Liver (tissue), 3 donors: ENCODE data around the gene SRP9.

ENCODE experiments used
- CTCF ChIP-seq: fragments of 150-350 bp; IDR thresholded peaks from 2 replicates; pipeline ENCODE4 v1.5.1; 2017; ENCODE audit warnings: improper control_type of control experiment, low read depth, low read length; ENCODE audit not compliant: missing input control
- FOXA1 ChIP-seq: IDR thresholded peaks from 2 replicates; pipeline ENCODE4 v1.6.1; 2016; ENCODE audit warnings: antibody characterized with exemption
- GABPA ChIP-seq, 2 donors: IDR thresholded peaks in 1 of 2; conservative IDR thresholded peaks in 1 of 2; 2 replicates each; pipeline ENCODE4 v1.6.1; 2016; ENCODE audit warnings: antibody characterized with exemption in 2 of 2, mild to moderate bottlenecking in 1 of 2, moderate library complexity in 1 of 2
- HNF4G ChIP-seq: IDR thresholded peaks from 2 replicates; pipeline ENCODE4 v1.6.1; 2016; ENCODE audit warnings: antibody characterized with exemption
- JUND ChIP-seq, 2 donors: IDR thresholded peaks; 2 replicates each; pipeline ENCODE4 v1.6.1; 2016; ENCODE audit warnings: antibody characterized with exemption in 2 of 2
- RAD21 ChIP-seq, 2 donors: IDR thresholded peaks; 2 replicates each; pipeline ENCODE4 v1.6.1; 2016; ENCODE audit warnings: antibody characterized with exemption in 2 of 2, mild to moderate bottlenecking in 2 of 2
- SP1 ChIP-seq: IDR thresholded peaks from 2 replicates; pipeline ENCODE4 v1.6.1; 2018; ENCODE audit warnings: antibody characterized with exemption, mild to moderate bottlenecking
- YY1 ChIP-seq: IDR thresholded peaks from 2 replicates; pipeline ENCODE4 v1.6.1; 2016; ENCODE audit warnings: antibody characterized with exemption, mild to moderate bottlenecking
- ZBTB33 ChIP-seq: IDR thresholded peaks from 2 replicates; pipeline ENCODE4 v1.6.1; 2016; ENCODE audit warnings: antibody characterized with exemption
- TF ChIP-seq, protein P1 (sequence below): IDR thresholded peaks from 2 replicates; pipeline ENCODE4 v1.6.1; 2016; ENCODE audit warnings: antibody characterized with exemption, mild to moderate bottlenecking
- TF ChIP-seq, protein P2 (sequence below): IDR thresholded peaks from 2 replicates; pipeline ENCODE4 v1.6.1; 2016; ENCODE audit warnings: antibody characterized with exemption
- donor health status: healthy.
- donor health status: healthy.

DNA sequence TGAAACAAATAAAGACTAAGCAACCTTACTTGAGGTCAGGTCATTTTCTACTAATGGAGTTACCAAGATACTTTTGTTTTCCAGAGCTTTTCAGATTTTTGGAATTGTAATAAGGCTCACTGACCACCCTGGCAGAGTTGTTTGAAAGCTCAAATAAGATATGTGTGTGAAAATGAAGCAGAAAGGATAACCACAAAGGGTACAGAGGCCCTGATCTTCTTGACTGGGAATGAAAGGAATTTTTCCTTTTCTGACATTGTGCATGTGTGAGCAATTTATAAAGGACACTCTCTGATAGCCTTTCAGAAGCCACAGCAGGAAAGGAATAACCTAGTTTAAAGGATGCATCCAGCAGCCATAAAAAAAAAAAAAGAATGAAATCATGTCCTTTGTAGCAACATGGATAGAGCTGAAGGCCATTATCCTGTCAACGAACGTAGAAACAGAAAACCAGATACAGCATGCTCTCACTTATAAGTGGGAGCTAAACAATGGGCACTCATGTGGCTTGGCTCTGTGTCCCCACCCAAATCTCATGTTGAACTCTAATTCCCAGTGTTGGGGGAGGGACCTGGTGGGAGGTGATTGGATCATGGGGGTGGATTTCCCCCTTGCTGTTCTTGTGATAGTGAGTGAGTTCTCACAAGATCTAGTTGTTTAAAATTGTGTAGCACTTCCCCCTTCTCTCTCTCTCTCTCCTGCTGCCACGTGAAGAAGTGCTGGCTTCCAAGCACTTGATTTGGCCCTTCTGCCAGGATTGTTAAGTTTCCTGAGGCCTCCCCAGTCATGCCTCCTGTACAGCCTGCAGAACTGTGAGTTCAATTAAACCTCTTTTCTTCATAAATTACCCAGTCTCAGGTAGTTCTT lies 3.1 kb upstream of the SRP9 start:
- TF ChIP-seq CTCF = no peak
- TF ChIP-seq FOXA1 = no peak
- TF ChIP-seq RAD21 (IDR thresholded peaks at IDR 0.05) = no peak
- no peak for TF ChIP-seq YY1
- TF ChIP-seq JUND (IDR thresholded peaks at IDR 0.05) = no peak
- no peak for TF ChIP-seq ZBTB33
- no peak for TF ChIP-seq SP1
- TF ChIP-seq, protein P1, sequence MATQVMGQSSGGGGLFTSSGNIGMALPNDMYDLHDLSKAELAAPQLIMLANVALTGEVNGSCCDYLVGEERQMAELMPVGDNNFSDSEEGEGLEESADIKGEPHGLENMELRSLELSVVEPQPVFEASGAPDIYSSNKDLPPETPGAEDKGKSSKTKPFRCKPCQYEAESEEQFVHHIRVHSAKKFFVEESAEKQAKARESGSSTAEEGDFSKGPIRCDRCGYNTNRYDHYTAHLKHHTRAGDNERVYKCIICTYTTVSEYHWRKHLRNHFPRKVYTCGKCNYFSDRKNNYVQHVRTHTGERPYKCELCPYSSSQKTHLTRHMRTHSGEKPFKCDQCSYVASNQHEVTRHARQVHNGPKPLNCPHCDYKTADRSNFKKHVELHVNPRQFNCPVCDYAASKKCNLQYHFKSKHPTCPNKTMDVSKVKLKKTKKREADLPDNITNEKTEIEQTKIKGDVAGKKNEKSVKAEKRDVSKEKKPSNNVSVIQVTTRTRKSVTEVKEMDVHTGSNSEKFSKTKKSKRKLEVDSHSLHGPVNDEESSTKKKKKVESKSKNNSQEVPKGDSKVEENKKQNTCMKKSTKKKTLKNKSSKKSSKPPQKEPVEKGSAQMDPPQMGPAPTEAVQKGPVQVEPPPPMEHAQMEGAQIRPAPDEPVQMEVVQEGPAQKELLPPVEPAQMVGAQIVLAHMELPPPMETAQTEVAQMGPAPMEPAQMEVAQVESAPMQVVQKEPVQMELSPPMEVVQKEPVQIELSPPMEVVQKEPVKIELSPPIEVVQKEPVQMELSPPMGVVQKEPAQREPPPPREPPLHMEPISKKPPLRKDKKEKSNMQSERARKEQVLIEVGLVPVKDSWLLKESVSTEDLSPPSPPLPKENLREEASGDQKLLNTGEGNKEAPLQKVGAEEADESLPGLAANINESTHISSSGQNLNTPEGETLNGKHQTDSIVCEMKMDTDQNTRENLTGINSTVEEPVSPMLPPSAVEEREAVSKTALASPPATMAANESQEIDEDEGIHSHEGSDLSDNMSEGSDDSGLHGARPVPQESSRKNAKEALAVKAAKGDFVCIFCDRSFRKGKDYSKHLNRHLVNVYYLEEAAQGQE = no peak
- TF ChIP-seq, protein P2, sequence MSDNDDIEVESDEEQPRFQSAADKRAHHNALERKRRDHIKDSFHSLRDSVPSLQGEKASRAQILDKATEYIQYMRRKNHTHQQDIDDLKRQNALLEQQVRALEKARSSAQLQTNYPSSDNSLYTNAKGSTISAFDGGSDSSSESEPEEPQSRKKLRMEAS = no peak
- no peak for TF ChIP-seq GABPA (IDR thresholded peaks at IDR 0.05 in 1 of 2, conservative IDR thresholded peaks at IDR 0.05 in 1 of 2)
- no peak for TF ChIP-seq HNF4G
